Upper lobe of right lung (tissue), 1 donor: Measurements from ENCODE around the gene COIL. TPM values are rescaled to one million over a fixed set of nuclear protein-coding genes. Genes with fewer than 3 reads are reported as not detected.

Experiments
- ATAC-seq: fragments of 200-7000 bp; cut with Tn5 transposase; one replicate; pipeline ENCODE4 v1.9.1; 2020; ENCODE audit warnings: mild to moderate bottlenecking, moderate library complexity
- DNase-seq: peaks from one replicate; pipeline ENCODE4 v3.0.0-alpha.2; 2020
- H3K27ac ChIP-seq: fragments of 200-600 bp; one replicate; pipeline ENCODE4 v1.8.0; 2022
- H3K27me3 ChIP-seq: fragments of 200-600 bp; one replicate; pipeline ENCODE4 v1.8.0; 2022; ENCODE audit warnings: mild to moderate bottlenecking
- H3K36me3 ChIP-seq: fragments of 200-600 bp; one replicate; pipeline ENCODE4 v1.8.0; 2022
- H3K4me1 ChIP-seq: fragments of 200-600 bp; one replicate; pipeline ENCODE4 v1.8.0; 2022
- H3K4me3 ChIP-seq: fragments of 200-600 bp; one replicate; pipeline ENCODE4 v1.8.0; 2022; ENCODE audit warnings: mild to moderate bottlenecking
- H3K9me3 ChIP-seq: fragments of 200-600 bp; one replicate; pipeline ENCODE4 v1.8.0; 2022
- intact Hi-C: fragments of 100-400 bp; cut with DNase I; formaldehyde crosslinking; loops from one replicate; pipeline ENCODE4 v1.11.0; 2022
- total RNA-seq: library from RNA; stranded (reverse); fragmentation: NEBNext Ultra II Directional; extraction: Animal tissue kit (Norgen Biotek cat#: 25700); gene quantifications from one replicate; pipeline ENCODE4 v1.2.1, GENCODE V29; 2021
- TF ChIP-seq, protein P1 (sequence below): fragments of 200-600 bp; IDR thresholded peaks from one replicate; pipeline ENCODE4 v1.8.0; 2022; ENCODE audit warnings: antibody characterized with exemption
- donor health status: DM: no; HTN: yes; CAD: no; lungs with severe emphysema.

Gene COIL
- total RNA-seq, 1 donor from 2014 or later, result 13.3 TPM

DNA sequence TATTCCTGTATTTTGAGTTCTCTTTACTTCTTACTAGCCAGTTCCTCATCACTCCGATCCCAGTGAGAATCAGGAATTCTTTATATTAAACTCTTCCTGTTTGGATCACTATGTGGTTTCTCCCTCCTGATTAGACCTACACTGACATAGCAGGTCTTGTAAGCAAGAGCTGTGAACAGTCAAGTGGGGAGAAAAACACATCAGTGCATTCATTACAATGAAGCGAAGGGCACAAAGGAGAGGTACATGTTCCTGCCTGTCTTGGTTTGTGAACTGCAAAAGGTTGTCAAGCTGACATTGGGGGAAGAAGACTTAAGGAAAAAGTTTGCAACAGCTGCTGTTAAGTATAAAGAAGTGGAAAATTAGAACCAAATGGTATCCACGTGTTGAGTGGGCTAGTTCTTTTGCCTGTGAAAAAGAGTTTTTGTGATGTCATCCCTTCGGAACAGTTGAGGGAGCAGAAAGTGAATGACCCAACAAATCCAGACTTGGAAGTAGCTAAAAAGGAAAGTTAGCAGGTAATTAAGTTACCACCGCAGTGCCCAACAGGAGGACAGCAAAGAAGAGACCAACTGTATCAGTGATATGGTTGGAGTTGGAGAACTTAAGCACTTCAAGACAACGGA lies 24.0 kb downstream of the COIL start:
- DNase-seq (no peak), ATAC-seq (no peak)
- no peaks in the 10 kb centered on the region for H3K9me3 ChIP-seq
- intact Hi-C loops, result no loop called here
- no peaks in the 10 kb centered on the region for H3K27me3 ChIP-seq
- no peak overlapping the region for H3K27ac ChIP-seq
- no peak overlapping the region for H3K4me3 ChIP-seq
- TF ChIP-seq, protein P1, sequence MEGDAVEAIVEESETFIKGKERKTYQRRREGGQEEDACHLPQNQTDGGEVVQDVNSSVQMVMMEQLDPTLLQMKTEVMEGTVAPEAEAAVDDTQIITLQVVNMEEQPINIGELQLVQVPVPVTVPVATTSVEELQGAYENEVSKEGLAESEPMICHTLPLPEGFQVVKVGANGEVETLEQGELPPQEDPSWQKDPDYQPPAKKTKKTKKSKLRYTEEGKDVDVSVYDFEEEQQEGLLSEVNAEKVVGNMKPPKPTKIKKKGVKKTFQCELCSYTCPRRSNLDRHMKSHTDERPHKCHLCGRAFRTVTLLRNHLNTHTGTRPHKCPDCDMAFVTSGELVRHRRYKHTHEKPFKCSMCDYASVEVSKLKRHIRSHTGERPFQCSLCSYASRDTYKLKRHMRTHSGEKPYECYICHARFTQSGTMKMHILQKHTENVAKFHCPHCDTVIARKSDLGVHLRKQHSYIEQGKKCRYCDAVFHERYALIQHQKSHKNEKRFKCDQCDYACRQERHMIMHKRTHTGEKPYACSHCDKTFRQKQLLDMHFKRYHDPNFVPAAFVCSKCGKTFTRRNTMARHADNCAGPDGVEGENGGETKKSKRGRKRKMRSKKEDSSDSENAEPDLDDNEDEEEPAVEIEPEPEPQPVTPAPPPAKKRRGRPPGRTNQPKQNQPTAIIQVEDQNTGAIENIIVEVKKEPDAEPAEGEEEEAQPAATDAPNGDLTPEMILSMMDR, result no peak
- H3K4me1 ChIP-seq, result no peaks in the 10 kb centered on the region
- peaks cover 64% of the 10 kb centered on the region for H3K36me3 ChIP-seq

DNA sequence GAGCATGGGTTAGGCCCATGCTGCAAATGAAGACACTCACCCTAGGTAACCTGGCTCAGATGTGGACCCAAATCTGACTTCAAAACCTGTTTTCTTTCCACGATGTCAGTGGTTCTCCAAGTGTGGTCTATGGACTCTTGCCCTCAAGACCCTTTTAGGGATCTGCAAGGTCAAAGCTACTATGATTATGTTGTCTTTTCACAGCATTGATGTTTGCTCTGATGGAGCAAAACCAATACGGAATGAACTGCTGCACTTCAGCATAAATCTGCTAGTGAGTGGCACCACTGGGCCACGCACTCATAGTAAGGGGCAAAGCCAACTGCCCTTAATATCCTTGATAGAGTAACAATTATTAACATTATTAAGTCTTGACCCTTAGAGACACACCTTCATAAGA lies 25.4 kb downstream of the COIL start:
- ATAC-seq (no peak), DNase-seq (no peak)
- H3K4me1 ChIP-seq, result no peaks in the 10 kb centered on the region
- TF ChIP-seq, protein P1, result no peak
- H3K27me3 ChIP-seq, result no peaks in the 10 kb centered on the region
- no peak overlapping the region for H3K27ac ChIP-seq
- peaks cover 5% of the 10 kb centered on the region for H3K9me3 ChIP-seq
- intact Hi-C loops, result no loop called here
- H3K4me3 ChIP-seq, result no peak overlapping the region
- peaks cover 50% of the 10 kb centered on the region for H3K36me3 ChIP-seq

DNA sequence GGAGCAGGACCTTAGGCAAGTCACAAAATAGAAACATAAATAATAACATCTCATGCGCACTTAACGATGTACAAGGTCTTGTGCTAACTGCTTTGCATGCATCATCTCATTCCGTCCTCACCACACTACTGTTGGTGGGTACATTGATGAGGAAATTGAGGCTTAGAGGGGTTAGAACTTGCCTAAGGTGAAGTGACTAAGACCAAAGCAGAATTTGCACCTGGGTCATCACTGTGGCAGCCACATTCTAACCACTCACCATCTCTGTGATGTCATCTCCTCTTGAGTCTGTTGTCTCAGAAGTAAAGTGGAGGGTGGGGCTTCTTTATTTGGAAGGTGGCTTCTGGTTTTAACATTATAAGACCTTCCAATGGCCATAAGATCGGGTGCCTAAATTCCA lies 26.6 kb downstream of the COIL start:
- H3K27ac ChIP-seq, result no peak overlapping the region
- H3K36me3 ChIP-seq, result peaks cover 42% of the 10 kb centered on the region
- H3K27me3 ChIP-seq, result no peaks in the 10 kb centered on the region
- H3K9me3 ChIP-seq, result peaks cover 12% of the 10 kb centered on the region
- no peak for ATAC-seq
- no peak for DNase-seq
- no peak overlapping the region for H3K4me3 ChIP-seq
- intact Hi-C loops, result no loop called here
- TF ChIP-seq, protein P1, result no peak
- H3K4me1 ChIP-seq, result no peaks in the 10 kb centered on the region

DNA sequence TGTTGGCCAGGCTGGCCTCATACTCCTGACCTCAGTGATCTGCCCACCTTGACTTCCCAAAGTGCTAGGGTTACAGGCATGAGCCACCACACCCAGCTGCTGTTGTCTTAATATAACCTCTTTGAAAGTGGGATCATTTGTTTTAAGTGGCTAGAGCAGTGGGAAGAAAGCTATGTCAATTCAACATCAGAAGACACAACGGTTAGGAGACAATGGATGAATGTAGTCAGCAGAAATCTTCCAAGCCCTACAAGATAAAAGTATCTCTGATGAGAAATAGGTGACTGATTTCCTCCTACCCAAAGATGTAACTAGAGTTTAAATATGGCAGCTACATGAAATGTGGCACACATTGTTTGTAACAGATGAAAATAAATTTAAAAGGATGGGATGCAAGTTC lies 27.0 kb downstream of the COIL start:
- H3K9me3 ChIP-seq, result peaks cover 14% of the 10 kb centered on the region
- H3K4me1 ChIP-seq, result no peaks in the 10 kb centered on the region

DNA sequence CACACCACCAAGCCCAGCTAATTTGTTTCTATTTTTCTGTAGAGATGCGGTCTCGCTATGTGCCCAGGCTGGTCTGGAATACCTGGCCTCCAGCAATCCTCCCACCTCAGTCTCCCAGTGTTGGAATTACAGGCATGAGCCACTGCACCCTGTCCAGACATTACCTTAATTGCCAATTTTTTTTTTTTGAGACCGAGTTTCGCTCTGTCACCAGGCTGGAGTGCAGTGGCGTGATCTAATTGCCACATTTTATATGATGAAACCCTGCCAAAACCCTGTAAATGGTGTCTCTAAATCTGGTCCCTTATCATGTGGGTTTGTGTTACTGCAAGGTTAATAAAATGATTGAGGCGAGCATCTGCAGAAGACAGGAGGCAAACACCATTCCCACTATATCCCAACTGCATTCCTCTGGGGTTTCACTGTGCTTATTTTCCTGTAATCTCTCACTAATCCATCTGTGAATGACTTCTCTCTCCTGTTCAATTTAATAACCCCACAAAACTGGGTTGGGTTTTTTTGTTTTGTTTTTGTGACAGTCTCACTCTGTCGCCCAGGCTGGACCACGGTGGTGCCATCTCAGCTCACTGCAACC lies 27.6 kb downstream of the COIL start:
- ATAC-seq, result no peak
- Histone ChIP-seq H3K27me3 (no peaks in the 10 kb centered on the region), H3K4me1 (no peaks in the 10 kb centered on the region), H3K36me3 (peaks cover 36% of the 10 kb centered on the region), H3K27ac (no peak overlapping the region), H3K9me3 (peaks cover 14% of the 10 kb centered on the region), H3K4me3 (no peak overlapping the region)
- intact Hi-C loops, result no loop called here
- no peak for DNase-seq
- TF ChIP-seq, protein P1, result no peak

More for the DNA sequence above, 27.0 kb downstream of the COIL start:
- H3K36me3 ChIP-seq, result peaks cover 40% of the 10 kb centered on the region
- TF ChIP-seq, protein P1, result no peak
- no peak overlapping the region for H3K4me3 ChIP-seq
- DNase-seq, result no peak
- intact Hi-C loops, result no loop called here
- ATAC-seq, result no peak
- H3K27me3 ChIP-seq, result no peaks in the 10 kb centered on the region
- no peak overlapping the region for H3K27ac ChIP-seq
